AG04450 (cell line): Measurements from ENCODE around the gene TM4SF4. TPM values are rescaled to one million over a fixed set of nuclear protein-coding genes. Genes with fewer than 3 reads are reported as not detected.

ENCODE experiments used
- CTCF ChIA-PET: fragments of 300-600, 350-600 bp; formaldehyde crosslinking; extraction: SDS; loops from one replicate; lab custom pipeline; 2022; ENCODE audit warnings: antibody characterized with exemption, inconsistent platforms; lab: Charles Lee
- POLR2A ChIA-PET: fragments of 350-600 bp; formaldehyde crosslinking; extraction: SDS; loops from one replicate; lab custom pipeline; 2021; ENCODE audit warnings: antibody characterized with exemption, inconsistent platforms; lab: Yijun Ruan, JAX
- DNase-seq: peaks from one replicate; pipeline ENCODE4 v3.0.0-alpha.2; 2011; ENCODE audit warnings: low read depth, low spot score
- H3K27ac ChIP-seq: one replicate; pipeline ENCODE4 v1.5.1; 2012; ENCODE audit warnings: low read depth, low read length, control low read depth
- H3K27me3 ChIP-seq: one replicate; pipeline ENCODE4 v1.6.0; 2012; ENCODE audit warnings: low read length; ENCODE audit not compliant: control insufficient read depth, insufficient read depth
- H3K4me3 ChIP-seq: 2 replicates; pipeline ENCODE4 v1.5.1; 2011; ENCODE audit warnings: mild to moderate bottlenecking, low read depth, low read length, control low read depth
- H3K9me3 ChIP-seq: 2 replicates; pipeline ENCODE4 v1.5.1; 2012; ENCODE audit warnings: low read length; ENCODE audit not compliant: control insufficient read depth, insufficient read depth
- CTCF ChIP-seq: IDR thresholded peaks from 2 replicates; pipeline ENCODE4 v1.5.1; 2011; ENCODE audit warnings: low read depth, low read length, control low read depth, inconsistent platforms
- polyA minus RNA-seq: library from RNA; depleted of rRNA, polyadenylated mRNA; stranded (reverse); fragments of >200 nt; gene quantifications from 2 replicates; pipeline ENCODE4 v1.2.3, GENCODE V29; 2011; rRNA and poly(A)+ RNA removed
- polyA plus RNA-seq: library from polyadenylated mRNA; depleted of rRNA; stranded (reverse); fragments of >200 nt; gene quantifications from 2 replicates; pipeline ENCODE4 v1.2.3, GENCODE V29; 2011; rRNA removed

TM4SF4 gene, protein sequence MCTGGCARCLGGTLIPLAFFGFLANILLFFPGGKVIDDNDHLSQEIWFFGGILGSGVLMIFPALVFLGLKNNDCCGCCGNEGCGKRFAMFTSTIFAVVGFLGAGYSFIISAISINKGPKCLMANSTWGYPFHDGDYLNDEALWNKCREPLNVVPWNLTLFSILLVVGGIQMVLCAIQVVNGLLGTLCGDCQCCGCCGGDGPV
- polyA plus RNA-seq (0.29 and 0.32 TPM in 2 replicates), polyA minus RNA-seq (not detected in 2 replicates)

GRCh38 chr3:149474250-149474817, at the start of gene TM4SF4:
Gene TM4SF4 (plus strand): TSS chr3:149474697. CDS start chr3:149474878, 181 bp downstream.
- no peak for TF ChIP-seq CTCF
- POLR2A ChIA-PET = no interaction called here
- no peak for DNase-seq
- CTCF ChIA-PET = interaction anchor here (0.9 to 2.1 kb wide), 4 partner anchors 9 to 519 kb away, joined by 3 to 6 read pairs (median 6); no protein-coding TSS in a partner anchor
- H3K27ac ChIP-seq = peak within 1 kb of the TSS; percentile 4
- peaks cover 3% of the 10 kb centered on the region for H3K9me3 ChIP-seq
- H3K27me3 ChIP-seq = no peaks in the 10 kb centered on the region
- no peak within 1 kb of the TSS for H3K4me3 ChIP-seq

GRCh38 chr3:149424918-149425317, 49.6 kb upstream of the TM4SF4 start:
- ChIA-PET CTCF (no interaction called here), POLR2A (no interaction called here)
- H3K9me3 ChIP-seq = no peaks in the 10 kb centered on the region
- TF ChIP-seq CTCF = no peak
- no peaks in the 10 kb centered on the region for H3K27me3 ChIP-seq
- no peak overlapping the region for H3K27ac ChIP-seq
- no peak overlapping the region for H3K4me3 ChIP-seq
- no peak for DNase-seq

- Histone ChIP-seq H3K4me3 (no peak overlapping the region), H3K27ac (no peak overlapping the region), H3K9me3 (no peaks in the 10 kb centered on the region), H3K27me3 (no peaks in the 10 kb centered on the region)
- TF ChIP-seq CTCF = no peak
- ChIA-PET CTCF (no interaction called here), POLR2A (no interaction called here)
- no peak for DNase-seq
Measured at GRCh38 chr3:149426325-149426724, 48.2 kb upstream of the TM4SF4 start.

- H3K27ac ChIP-seq = no peak overlapping the region
- CTCF ChIA-PET = no interaction called here
- H3K4me3 ChIP-seq = no peak overlapping the region
- no peaks in the 10 kb centered on the region for H3K27me3 ChIP-seq
- POLR2A ChIA-PET = no interaction called here
- no peak for DNase-seq
- no peaks in the 10 kb centered on the region for H3K9me3 ChIP-seq
- no peak for TF ChIP-seq CTCF
Measured at GRCh38 chr3:149428087-149428486, 46.4 kb upstream of the TM4SF4 start.

DNA sequence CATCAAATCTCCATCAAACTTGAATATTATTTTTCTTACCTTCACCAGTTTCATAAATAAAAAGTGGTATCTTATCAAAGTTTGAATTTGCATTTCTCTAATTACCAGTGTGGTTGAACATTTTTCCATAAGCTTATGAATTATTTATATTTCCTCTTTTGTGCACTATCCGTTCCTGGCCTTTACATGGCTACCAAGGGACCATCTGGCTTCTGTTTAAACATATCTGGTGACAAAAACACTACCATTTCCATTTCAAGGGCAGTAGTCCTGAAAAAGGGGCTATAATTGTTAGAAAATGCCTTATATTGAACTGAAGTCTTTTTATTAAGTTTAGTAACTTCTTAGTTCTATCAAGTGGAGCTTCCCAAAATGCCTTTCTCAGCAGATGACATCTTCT, 44.3 kb upstream of the TM4SF4 start:
- TF ChIP-seq CTCF = no peak
- no peak overlapping the region for H3K27ac ChIP-seq
- H3K9me3 ChIP-seq = no peaks in the 10 kb centered on the region; the same call in 1 of the 2 replicates
- ChIA-PET POLR2A (interaction anchor here (0.7 kb wide), 1 partner anchor 8 kb away, joined by 5 read pairs; no protein-coding TSS in a partner anchor), CTCF (no interaction called here)
- no peak overlapping the region for H3K4me3 ChIP-seq
- no peaks in the 10 kb centered on the region for H3K27me3 ChIP-seq
- DNase-seq = no peak
